Upper lobe of left lung (tissue), 6 donors: Measurements from ENCODE around the gene IMMP2L. TPM values are rescaled to one million over a fixed set of nuclear protein-coding genes. Genes with fewer than 3 reads are reported as not detected.
"Not testable (repeated sequence)": the region's sequence is repeated elsewhere in the genome, so short reads cannot be mapped to it uniquely, and the experiment has no call there.

Source experiments
- ATAC-seq, 2 donors: fragments of 200-7000 bp; cut with Tn5 transposase; one replicate each; pipeline ENCODE4 v1.9.1; 2022; ENCODE audit warnings: mild to moderate bottlenecking in 2 of 2, moderate library complexity in 2 of 2; ENCODE audit not compliant: low FRiP score in 2 of 2
- DNase-seq, 2 donors: peaks; one replicate each; pipeline ENCODE4 v3.0.0-alpha.2; 2019 to 2020
- H3K27ac ChIP-seq, 4 donors: fragments of 200-600 bp; sonication (generic); one replicate each; pipeline ENCODE4 v1.5.1; 2016 to 2019
- H3K27me3 ChIP-seq, 4 donors: fragments of 200-600 bp; sonication (generic); one replicate each; pipeline ENCODE4 v1.5.1; 2017 to 2019
- H3K36me3 ChIP-seq, 4 donors: fragments of 200-600 bp; sonication (generic); one replicate each; pipeline ENCODE4 v1.5.1; 2016 to 2019
- H3K4me1 ChIP-seq, 4 donors: fragments of 200-600 bp; sonication (generic); one replicate each; pipeline ENCODE4 v1.5.1; 2018 to 2019
- H3K4me3 ChIP-seq, 4 donors: fragments of 200-600 bp; sonication (generic); one replicate each; pipeline ENCODE4 v1.5.1; 2017 to 2019; ENCODE audit warnings: mild to moderate bottlenecking in 2 of 4, moderate library complexity in 1 of 4
- H3K9me3 ChIP-seq, 4 donors: fragments of 200-600 bp; sonication (generic); one replicate each; pipeline ENCODE4 v1.5.1; 2018 to 2019
- EP300 ChIP-seq, 4 donors: sonication (generic); formaldehyde crosslinking; IDR thresholded peaks; one replicate each; pipeline ENCODE4 v1.5.1; 2017; ENCODE audit warnings: antibody characterized with exemption in 4 of 4, control low read depth in 2 of 4
- POLR2A ChIP-seq, 4 donors: fragments of 450-650 bp; IDR thresholded peaks; one replicate each; pipeline ENCODE4 v1.5.1; 2016 to 2017; ENCODE audit warnings: antibody characterized with exemption in 4 of 4, mild to moderate bottlenecking in 2 of 4
- POLR2AphosphoS5 ChIP-seq, 2 donors: sonication (generic); formaldehyde crosslinking; IDR thresholded peaks; one replicate each; pipeline ENCODE4 v1.5.1; 2017; ENCODE audit warnings: antibody characterized with exemption in 2 of 2
- WGBS, 2 donors: methylation state at CpG; one replicate each; pipeline ENCODE4 v1.1.5; 2017 to 2018; 5-methylcytosine and 5-hydroxymethylcytosine counted together
- total RNA-seq, 6 donors: library from RNA; depleted of rRNA in 4 of 6; stranded (reverse); fragments of >200 nt in 4 of 6; gene quantifications; one replicate each; pipeline versions ENCODE4 v1.1.0 to v1.2.1, GENCODE V29; 2016 to 2021
- TF ChIP-seq, protein P1 (sequence below), 6 experiments: fragments of 450-650 bp in 4 of 6; fragments of 200-600 bp in 2 of 6; sonication (generic) in 2 of 6; IDR thresholded peaks; one replicate each; pipeline ENCODE4 v1.5.1; 2016 to 2019; ENCODE audit warnings: antibody characterized with exemption in 6 of 6
- donor health status: DM: no; HTN: no; CAD: no; lungs with moderate emphysema.
- donor health status: DM: no; HTN: yes; CAD: no; lungs with severe emphysema.

IMMP2L gene
- total RNA-seq, 6 donors from 2014 or later, result 7.1 to 17.5 (median 11.3) TPM

DNA sequence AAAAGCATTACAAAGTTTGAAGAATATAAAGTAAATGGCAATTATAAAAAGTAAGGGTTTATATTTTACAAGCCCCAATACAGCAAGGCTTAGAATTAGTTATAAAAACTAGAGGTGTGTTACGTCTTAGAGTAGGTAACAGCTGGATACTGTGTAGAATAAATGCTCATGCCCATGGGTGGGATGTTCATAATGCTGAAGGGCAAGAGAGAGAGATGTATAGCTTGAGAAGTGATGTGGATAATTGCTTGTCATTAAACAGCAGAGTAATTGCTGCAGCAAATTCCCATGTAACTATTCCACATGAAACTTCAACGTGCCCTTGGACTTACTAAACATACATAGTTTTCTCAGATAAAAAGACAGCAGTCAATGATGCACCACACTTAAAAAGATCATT is 233.8 kb downstream of the IMMP2L start:
- H3K9me3 ChIP-seq, result no peaks in the 10 kb centered on the region
- no peak for ATAC-seq

DNA sequence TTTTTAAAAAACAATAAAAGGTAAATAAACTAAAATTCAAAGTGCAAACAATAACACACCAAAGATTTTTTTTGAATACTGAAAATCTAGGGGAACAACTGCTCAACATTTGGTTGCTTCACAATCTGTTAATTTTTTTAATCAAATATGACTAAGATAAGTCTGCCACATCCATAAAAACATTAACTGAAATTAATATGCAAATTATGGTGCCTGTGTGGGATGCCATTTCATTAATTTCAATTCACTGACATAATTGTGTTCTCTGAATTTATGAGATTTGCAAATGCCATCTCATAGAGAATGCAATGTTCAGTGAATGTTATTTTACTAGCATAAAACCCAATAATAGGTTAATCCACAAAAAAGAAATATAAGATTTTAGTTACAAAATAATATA is 237.5 kb downstream of the IMMP2L start:
- H3K9me3 ChIP-seq, result no peaks in the 10 kb centered on the region
- no peak for ATAC-seq

More for the DNA sequence above, 233.8 kb downstream of the IMMP2L start:
- no peak for TF ChIP-seq POLR2AphosphoS5 (IDR thresholded peaks at IDR 0.05)
- no peak for TF ChIP-seq POLR2A (IDR thresholded peaks at IDR 0.05)
- TF ChIP-seq, protein P1, sequence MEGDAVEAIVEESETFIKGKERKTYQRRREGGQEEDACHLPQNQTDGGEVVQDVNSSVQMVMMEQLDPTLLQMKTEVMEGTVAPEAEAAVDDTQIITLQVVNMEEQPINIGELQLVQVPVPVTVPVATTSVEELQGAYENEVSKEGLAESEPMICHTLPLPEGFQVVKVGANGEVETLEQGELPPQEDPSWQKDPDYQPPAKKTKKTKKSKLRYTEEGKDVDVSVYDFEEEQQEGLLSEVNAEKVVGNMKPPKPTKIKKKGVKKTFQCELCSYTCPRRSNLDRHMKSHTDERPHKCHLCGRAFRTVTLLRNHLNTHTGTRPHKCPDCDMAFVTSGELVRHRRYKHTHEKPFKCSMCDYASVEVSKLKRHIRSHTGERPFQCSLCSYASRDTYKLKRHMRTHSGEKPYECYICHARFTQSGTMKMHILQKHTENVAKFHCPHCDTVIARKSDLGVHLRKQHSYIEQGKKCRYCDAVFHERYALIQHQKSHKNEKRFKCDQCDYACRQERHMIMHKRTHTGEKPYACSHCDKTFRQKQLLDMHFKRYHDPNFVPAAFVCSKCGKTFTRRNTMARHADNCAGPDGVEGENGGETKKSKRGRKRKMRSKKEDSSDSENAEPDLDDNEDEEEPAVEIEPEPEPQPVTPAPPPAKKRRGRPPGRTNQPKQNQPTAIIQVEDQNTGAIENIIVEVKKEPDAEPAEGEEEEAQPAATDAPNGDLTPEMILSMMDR (IDR thresholded peaks at IDR 0.05), result no peak
- TF ChIP-seq EP300 (IDR thresholded peaks at IDR 0.05), result no peak
- Histone ChIP-seq H3K36me3 (no peaks in the 10 kb centered on the region), H3K27ac (no peak overlapping the region), H3K4me1 (no peaks in the 10 kb centered on the region), H3K4me3 (no peak overlapping the region), H3K27me3 (no peaks in the 10 kb centered on the region)
- WGBS, 2 donors, result 80 to 89% methylated on average over 2 of the region's 2 CpGs
- no peak for DNase-seq

DNA sequence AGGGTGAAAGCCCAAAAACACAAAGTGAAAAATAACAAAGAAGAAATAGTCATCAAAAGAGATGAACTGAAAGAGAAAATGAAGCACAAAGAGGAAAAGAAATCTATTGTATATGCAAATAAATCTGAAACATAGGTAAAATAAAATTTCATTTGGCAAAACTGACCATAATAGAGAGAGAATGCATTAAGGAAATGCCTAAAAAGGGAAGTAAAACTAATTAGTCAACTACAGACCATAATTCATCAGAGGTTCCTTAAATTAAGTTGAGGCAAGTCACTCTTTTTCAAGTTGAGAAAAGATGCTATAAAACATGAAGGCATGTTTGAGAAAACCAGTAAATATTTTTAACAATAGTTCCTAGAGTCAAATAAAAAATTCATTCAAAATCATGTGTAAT is 238.1 kb downstream of the IMMP2L start:
- DNase-seq (no peak), ATAC-seq (no peak)
- Histone ChIP-seq H3K27me3 (no peaks in the 10 kb centered on the region), H3K4me3 (no peak overlapping the region), H3K36me3 (no peaks in the 10 kb centered on the region), H3K4me1 (peaks cover 0 to 3% (median 0%) of the 10 kb centered on the region in 4 donors), H3K27ac (no peak overlapping the region), H3K9me3 (no peaks in the 10 kb centered on the region)
- TF ChIP-seq EP300 (IDR thresholded peaks at IDR 0.05) (no peak), POLR2A (IDR thresholded peaks at IDR 0.05) (no peak), POLR2AphosphoS5 (IDR thresholded peaks at IDR 0.05) (no peak)
- TF ChIP-seq, protein P1 (IDR thresholded peaks at IDR 0.05), result no peak

More for the DNA sequence above, 237.5 kb downstream of the IMMP2L start:
- H3K4me1 ChIP-seq, result peaks cover 0 to 3% (median 0%) of the 10 kb centered on the region in 4 donors
- no peaks in the 10 kb centered on the region for H3K36me3 ChIP-seq
- no peak overlapping the region for H3K4me3 ChIP-seq
- H3K27ac ChIP-seq, result no peak overlapping the region
- TF ChIP-seq POLR2AphosphoS5 (IDR thresholded peaks at IDR 0.05) (no peak), EP300 (IDR thresholded peaks at IDR 0.05) (no peak), POLR2A (IDR thresholded peaks at IDR 0.05) (no peak)
- TF ChIP-seq, protein P1 (IDR thresholded peaks at IDR 0.05), result no peak
- no peak for DNase-seq
- no peaks in the 10 kb centered on the region for H3K27me3 ChIP-seq

DNA sequence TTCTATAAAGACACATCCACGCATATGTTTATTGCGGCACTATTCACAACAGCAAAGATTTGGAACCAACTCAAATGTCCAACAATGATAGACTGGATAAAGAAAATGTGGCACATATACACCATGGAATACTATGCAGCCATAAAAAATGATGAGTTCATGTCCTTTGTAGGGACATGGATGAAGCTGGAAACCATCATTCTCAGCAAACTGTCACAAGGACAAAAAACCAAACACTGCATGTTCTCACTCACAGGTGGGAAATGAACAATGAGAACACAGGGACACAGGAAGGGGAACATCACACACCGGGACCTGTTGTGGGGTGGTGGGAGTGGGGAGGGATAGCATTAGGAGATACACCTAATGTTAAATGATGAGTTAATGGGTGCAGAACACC is 238.6 kb downstream of the IMMP2L start:
- not testable (repeated sequence) for H3K27ac ChIP-seq, H3K4me3 ChIP-seq, DNase-seq, H3K9me3 ChIP-seq, H3K4me1 ChIP-seq, H3K36me3 ChIP-seq, ATAC-seq, H3K27me3 ChIP-seq
- 93 to 98% methylated on average over 3 of the region's 3 CpGs for WGBS, 2 donors

DNA sequence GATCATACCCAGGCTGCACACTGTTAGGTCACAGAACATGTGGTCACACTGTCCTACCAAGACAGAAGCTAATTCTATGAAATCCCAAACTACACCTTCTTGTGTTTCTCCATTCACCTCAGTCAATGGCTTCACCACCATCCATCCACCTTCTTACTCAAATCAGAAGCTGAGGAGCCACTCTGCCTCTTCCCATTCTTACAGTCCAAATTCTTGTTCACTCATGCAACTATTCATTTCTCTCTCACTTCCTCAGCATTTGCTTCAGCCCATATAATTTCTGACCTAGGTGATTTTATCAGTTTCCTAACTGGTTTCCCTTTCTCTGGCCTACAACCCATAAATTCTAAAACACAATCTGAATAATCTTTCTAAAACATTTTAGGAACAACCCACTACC is 242.2 kb downstream of the IMMP2L start:
- ATAC-seq, result no peak
- no peaks in the 10 kb centered on the region for H3K36me3 ChIP-seq
- no peak overlapping the region for H3K27ac ChIP-seq
- H3K4me3 ChIP-seq, result no peak overlapping the region
- no peaks in the 10 kb centered on the region for H3K27me3 ChIP-seq
- H3K4me1 ChIP-seq, result peaks cover 0 to 3% (median 0%) of the 10 kb centered on the region in 4 donors
- TF ChIP-seq EP300 (IDR thresholded peaks at IDR 0.05) (no peak), POLR2AphosphoS5 (IDR thresholded peaks at IDR 0.05) (no peak), POLR2A (IDR thresholded peaks at IDR 0.05) (no peak)
- TF ChIP-seq, protein P1 (IDR thresholded peaks at IDR 0.05), result no peak
- DNase-seq, result no peak
- H3K9me3 ChIP-seq, result no peaks in the 10 kb centered on the region
